Astrocyte of the hippocampus (primary cell): ENCODE measurements around the gene KIT.
A peak's percentile ranks its signal among the peaks of the same experiment; 100 is the strongest.

Source experiments
- DNase-seq: peaks from one replicate; pipeline ENCODE4 v3.0.0; 2011; ENCODE audit warnings: low read depth, low spot score

Gene KIT

GRCh38 chr4:54744487-54744886, 86.7 kb downstream of the KIT start:
- no peak for DNase-seq

GRCh38 chr4:54745031-54745770, 87.4 kb downstream of the KIT start:
- DNase-seq, result peak; percentile 5

DNA sequence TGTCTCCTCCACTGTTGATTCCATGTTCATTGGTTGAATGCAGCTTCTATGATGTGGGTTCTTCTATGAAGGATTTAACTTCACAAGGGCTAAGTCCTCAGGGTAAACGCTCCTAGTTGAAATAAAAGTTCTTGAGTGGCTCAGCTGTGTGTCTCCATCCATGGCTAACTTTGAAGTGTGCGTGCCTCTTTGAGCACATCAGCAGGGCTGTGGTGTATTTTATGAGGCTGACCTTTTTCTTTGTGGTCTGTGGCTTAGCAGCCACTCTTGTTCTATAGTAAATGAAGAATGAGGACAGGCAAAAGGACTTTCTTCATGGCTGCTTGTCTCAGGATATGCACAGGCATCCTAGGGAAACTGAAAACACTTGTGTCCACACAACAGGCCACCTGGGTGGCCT, 88.5 kb downstream of the KIT start:
- DNase-seq, result peak; percentile 77

GRCh38 chr4:54750341-54750740, 92.6 kb downstream of the KIT start:
- DNase-seq, result no peak

- no peak for DNase-seq
Observed at GRCh38 chr4:54754394-54754793, 96.6 kb downstream of the KIT start.

- DNase-seq, result no peak
Observed at GRCh38 chr4:54764476-54764875, 106.7 kb downstream of the KIT start.

GRCh38 chr4:54767376-54767775, 109.6 kb downstream of the KIT start:
- DNase-seq, result peak; percentile 7

DNA sequence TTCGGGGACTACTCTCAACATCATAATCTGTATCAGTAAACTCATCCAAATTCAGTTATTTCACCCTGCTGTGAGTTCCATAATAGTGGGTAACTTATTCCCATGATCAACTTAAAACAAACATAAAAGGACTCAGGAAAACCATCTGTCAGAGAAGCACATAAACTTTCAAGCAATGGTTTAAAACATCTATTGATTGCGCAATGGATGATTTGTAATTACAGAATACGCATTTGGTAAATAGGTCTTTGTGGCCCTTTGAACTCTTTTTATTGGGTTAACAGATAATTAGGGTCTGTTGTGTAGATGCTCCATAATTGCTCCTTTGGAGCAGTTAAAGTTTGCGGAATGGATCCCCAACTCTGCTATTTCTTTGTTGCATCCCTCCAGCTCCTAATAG, 115.3 kb downstream of the KIT start:
- no peak for DNase-seq

- no peak for DNase-seq
Observed at GRCh38 chr4:54779036-54779435, 121.3 kb downstream of the KIT start.

- DNase-seq, result peak; percentile 43
Observed at GRCh38 chr4:54779476-54780148, 121.9 kb downstream of the KIT start.

GRCh38 chr4:54780149-54780495, 122.4 kb downstream of the KIT start:
- DNase-seq, result no peak

DNA sequence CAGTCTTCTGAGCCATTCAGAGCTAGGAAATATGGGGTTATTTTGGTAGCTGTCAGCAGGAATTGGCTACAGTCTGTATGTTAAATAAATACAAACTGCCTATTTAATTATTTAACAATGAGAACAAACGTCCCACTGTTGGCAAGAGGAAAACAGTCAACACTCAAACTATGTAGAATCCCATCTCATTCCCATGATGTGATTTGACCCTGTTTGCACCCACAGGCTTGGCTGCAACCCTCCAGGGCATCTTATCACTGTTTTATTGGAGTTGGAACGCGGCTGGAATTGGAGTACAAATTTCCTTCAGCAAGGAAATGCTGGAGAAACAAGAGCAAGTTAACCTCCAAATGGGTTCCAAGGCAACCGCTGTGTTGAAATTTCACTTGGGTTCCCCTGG, 124.0 kb downstream of the KIT start:
- peak; percentile 37 for DNase-seq

- DNase-seq, result no peak
Observed at GRCh38 chr4:54783402-54784110, 125.8 kb downstream of the KIT start.

DNA sequence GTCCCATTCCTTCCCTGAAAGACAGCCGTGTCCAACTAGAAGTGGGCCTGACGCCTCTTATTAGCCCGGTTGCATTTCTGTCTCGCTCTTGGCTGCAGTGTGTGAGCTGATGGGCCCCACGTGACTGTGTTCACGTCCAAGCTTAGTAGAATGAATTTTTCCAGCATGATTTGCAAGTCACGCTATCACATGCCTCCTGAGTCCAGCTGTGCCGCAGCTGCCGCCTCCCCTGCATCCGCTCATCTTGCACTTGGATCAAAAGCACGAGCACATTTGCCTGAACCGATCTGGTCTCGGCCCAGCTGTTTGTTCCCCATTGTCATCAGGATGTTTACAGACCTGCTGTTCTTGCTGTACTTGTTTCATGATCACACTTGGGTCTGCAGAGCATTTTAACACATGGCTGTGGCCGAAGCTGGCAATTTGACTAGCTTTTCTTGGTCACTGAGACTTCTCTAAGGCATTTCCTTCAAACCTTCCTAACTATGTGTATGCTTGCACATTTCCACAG, 126.5 kb downstream of the KIT start:
- no peak for DNase-seq
